ENCODE results near the gene ERAL1.

The ERAL1 gene

DNA sequence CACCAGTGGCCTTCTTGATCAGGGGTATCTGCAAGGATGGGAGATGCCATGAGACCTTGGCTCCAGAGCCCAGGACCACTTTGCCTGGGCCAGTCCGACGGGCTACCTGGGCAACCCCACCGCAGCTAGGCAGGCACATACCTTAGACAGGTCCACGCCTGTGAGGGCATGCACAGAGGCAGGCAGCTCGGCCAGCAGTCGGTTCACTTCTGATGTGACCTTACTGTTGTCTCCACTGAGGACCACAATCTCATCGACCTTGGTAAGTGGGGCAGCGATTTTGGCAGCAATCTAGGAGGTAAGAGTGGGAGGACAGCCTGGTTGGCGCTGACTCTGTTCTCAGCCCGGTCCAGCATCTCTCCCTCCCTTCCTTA lies 25.7 kb downstream of the ERAL1 start:
- Histone ChIP-seq H3K4me1 (ENCODE audit: control insufficient read depth, insufficient read depth, low read length) (no peaks in the 10 kb centered on the region), H3K4me3 (ENCODE audit: low read length) (no peak overlapping the region), H3K9me3 (ENCODE audit: control insufficient read depth, low read length) (no peaks in the 10 kb centered on the region), H3K36me3 (ENCODE audit: control insufficient read depth, insufficient read depth, low read length, severe bottlenecking) (peaks cover 69% of the 10 kb centered on the region), H3K9ac (ENCODE audit: low read length) (no peak overlapping the region), H3K27me3 (replicated peaks; ENCODE audit: control insufficient read depth, insufficient read depth, low read length) (no peaks in the 10 kb centered on the region)
- no peak for DNase-seq (ENCODE audit: low read depth)

DNA sequence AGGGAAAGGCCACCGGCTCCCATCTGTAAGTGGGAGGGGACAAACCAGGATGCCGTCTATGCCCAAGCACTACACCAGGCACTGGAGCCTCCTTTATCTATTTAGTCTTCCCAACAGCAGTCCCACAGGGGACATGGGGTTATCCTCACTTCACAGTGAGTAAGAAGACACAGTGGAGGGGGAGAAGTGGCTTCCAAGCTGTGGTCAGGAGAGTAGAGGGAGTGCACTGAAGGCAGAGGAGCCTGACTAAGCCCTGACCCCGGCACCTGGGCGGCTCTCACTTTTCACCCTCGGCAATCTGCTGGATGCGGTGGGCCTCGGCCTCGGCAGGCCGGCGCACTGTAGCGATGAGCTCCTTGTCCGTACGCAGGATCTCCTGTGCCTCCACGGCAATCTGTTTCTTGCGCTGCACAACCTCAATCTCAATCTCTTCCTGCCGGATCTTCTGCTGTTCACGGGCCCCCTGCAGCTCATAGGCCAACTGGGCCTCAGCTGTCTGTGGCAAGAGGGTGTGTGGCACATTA lies 26.8 kb downstream of the ERAL1 start:
- Histone ChIP-seq H3K9ac (ENCODE audit: low read length) (no peak overlapping the region), H3K36me3 (ENCODE audit: control insufficient read depth, insufficient read depth, low read length, severe bottlenecking) (peaks cover 71% of the 10 kb centered on the region), H3K4me3 (ENCODE audit: low read length) (no peak overlapping the region), H3K4me1 (ENCODE audit: control insufficient read depth, insufficient read depth, low read length) (no peaks in the 10 kb centered on the region), H3K27me3 (replicated peaks; ENCODE audit: control insufficient read depth, insufficient read depth, low read length) (no peaks in the 10 kb centered on the region), H3K9me3 (ENCODE audit: control insufficient read depth, low read length) (no peaks in the 10 kb centered on the region)
- DNase-seq (ENCODE audit: low read depth), result no peak

GRCh38 chr17:28882154-28882895 lies 27.5 kb downstream of the ERAL1 start:
- no peaks in the 10 kb centered on the region for H3K4me1 ChIP-seq (ENCODE audit: control insufficient read depth, insufficient read depth, low read length)
- H3K27me3 ChIP-seq (replicated peaks; ENCODE audit: control insufficient read depth, insufficient read depth, low read length), result no peaks in the 10 kb centered on the region
- H3K9me3 ChIP-seq (ENCODE audit: control insufficient read depth, low read length), result no peaks in the 10 kb centered on the region
- DNase-seq (ENCODE audit: low read depth), result no peak
- no peak overlapping the region for H3K9ac ChIP-seq (ENCODE audit: low read length)
- no peak overlapping the region for H3K4me3 ChIP-seq (ENCODE audit: low read length)
- H3K36me3 ChIP-seq (ENCODE audit: control insufficient read depth, insufficient read depth, low read length, severe bottlenecking), result peaks cover 71% of the 10 kb centered on the region

- Histone ChIP-seq H3K27me3 (replicated peaks; ENCODE audit: control insufficient read depth, insufficient read depth, low read length) (no peaks in the 10 kb centered on the region), H3K9ac (ENCODE audit: low read length) (no peak overlapping the region), H3K9me3 (ENCODE audit: control insufficient read depth, low read length) (no peaks in the 10 kb centered on the region), H3K36me3 (ENCODE audit: control insufficient read depth, insufficient read depth, low read length, severe bottlenecking) (peaks cover 60% of the 10 kb centered on the region), H3K4me3 (ENCODE audit: low read length) (no peak overlapping the region), H3K4me1 (ENCODE audit: control insufficient read depth, insufficient read depth, low read length) (no peaks in the 10 kb centered on the region)
- no peak for DNase-seq (ENCODE audit: low read depth)
Measured at GRCh38 chr17:28883967-28884702, 29.3 kb downstream of the ERAL1 start.

GRCh38 chr17:28885363-28885762 lies 30.5 kb downstream of the ERAL1 start:
- peaks cover 3% of the 10 kb centered on the region for H3K4me1 ChIP-seq (ENCODE audit: control insufficient read depth, insufficient read depth, low read length)
- no peaks in the 10 kb centered on the region for H3K27me3 ChIP-seq (replicated peaks; ENCODE audit: control insufficient read depth, insufficient read depth, low read length)
- H3K9me3 ChIP-seq (ENCODE audit: control insufficient read depth, low read length), result no peaks in the 10 kb centered on the region
- no peak for DNase-seq (ENCODE audit: low read depth)
- H3K36me3 ChIP-seq (ENCODE audit: control insufficient read depth, insufficient read depth, low read length, severe bottlenecking), result peaks cover 48% of the 10 kb centered on the region
- H3K9ac ChIP-seq (ENCODE audit: low read length), result no peak overlapping the region
- no peak overlapping the region for H3K4me3 ChIP-seq (ENCODE audit: low read length)

- no peaks in the 10 kb centered on the region for H3K27me3 ChIP-seq (replicated peaks; ENCODE audit: control insufficient read depth, insufficient read depth, low read length)
- no peak overlapping the region for H3K9ac ChIP-seq (ENCODE audit: low read length)
- H3K9me3 ChIP-seq (ENCODE audit: control insufficient read depth, low read length), result no peaks in the 10 kb centered on the region
- DNase-seq (ENCODE audit: low read depth), result no peak
- no peak overlapping the region for H3K4me3 ChIP-seq (ENCODE audit: low read length)
- peaks cover 42% of the 10 kb centered on the region for H3K36me3 ChIP-seq (ENCODE audit: control insufficient read depth, insufficient read depth, low read length, severe bottlenecking)
- H3K4me1 ChIP-seq (ENCODE audit: control insufficient read depth, insufficient read depth, low read length), result peaks cover 3% of the 10 kb centered on the region
Measured at GRCh38 chr17:28885951-28886350, 31.1 kb downstream of the ERAL1 start.

GRCh38 chr17:28887871-28888471 lies 33.2 kb downstream of the ERAL1 start:
- Histone ChIP-seq H3K4me3 (ENCODE audit: low read length) (no peak overlapping the region), H3K4me1 (ENCODE audit: control insufficient read depth, insufficient read depth, low read length) (peaks cover 5% of the 10 kb centered on the region), H3K9me3 (ENCODE audit: control insufficient read depth, low read length) (no peaks in the 10 kb centered on the region), H3K27me3 (replicated peaks; ENCODE audit: control insufficient read depth, insufficient read depth, low read length) (no peaks in the 10 kb centered on the region), H3K36me3 (ENCODE audit: control insufficient read depth, insufficient read depth, low read length, severe bottlenecking) (peaks cover 22% of the 10 kb centered on the region), H3K9ac (ENCODE audit: low read length) (no peak overlapping the region)
- DNase-seq (ENCODE audit: low read depth), result no peak

- Histone ChIP-seq H3K4me3 (ENCODE audit: low read length) (no peak overlapping the region), H3K9me3 (ENCODE audit: control insufficient read depth, low read length) (no peaks in the 10 kb centered on the region), H3K9ac (ENCODE audit: low read length) (no peak overlapping the region), H3K36me3 (ENCODE audit: control insufficient read depth, insufficient read depth, low read length, severe bottlenecking) (peaks cover 16% of the 10 kb centered on the region), H3K4me1 (ENCODE audit: control insufficient read depth, insufficient read depth, low read length) (peaks cover 8% of the 10 kb centered on the region), H3K27me3 (replicated peaks; ENCODE audit: control insufficient read depth, insufficient read depth, low read length) (no peaks in the 10 kb centered on the region)
- no peak for DNase-seq (ENCODE audit: low read depth)
Measured at GRCh38 chr17:28888832-28889231, 34.0 kb downstream of the ERAL1 start.

DNA sequence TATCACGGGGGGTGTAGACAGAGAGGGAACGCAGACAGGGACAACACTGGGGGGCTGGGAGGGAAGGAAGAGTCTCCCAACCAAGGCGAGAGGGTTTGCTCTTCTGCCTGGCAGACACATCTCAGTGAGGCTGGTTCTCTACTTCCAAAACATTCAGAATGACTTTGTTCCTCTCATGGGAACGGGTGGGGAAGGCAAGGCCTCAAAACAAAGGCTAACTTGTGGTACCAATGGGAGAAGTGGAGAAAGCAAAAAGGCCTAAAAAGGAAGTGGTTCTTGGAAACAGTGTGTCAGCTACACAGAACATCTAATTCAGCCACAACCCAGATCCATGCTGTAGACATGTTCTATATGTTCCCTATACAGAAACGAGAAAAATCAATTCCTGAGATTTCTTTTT lies 35.2 kb downstream of the ERAL1 start:
- peaks cover 7% of the 10 kb centered on the region for H3K36me3 ChIP-seq (ENCODE audit: control insufficient read depth, insufficient read depth, low read length, severe bottlenecking)
- H3K27me3 ChIP-seq (replicated peaks; ENCODE audit: control insufficient read depth, insufficient read depth, low read length), result no peaks in the 10 kb centered on the region
- no peaks in the 10 kb centered on the region for H3K9me3 ChIP-seq (ENCODE audit: control insufficient read depth, low read length)
- no peak overlapping the region for H3K9ac ChIP-seq (ENCODE audit: low read length)
- DNase-seq (ENCODE audit: low read depth), result no peak
- H3K4me1 ChIP-seq (ENCODE audit: control insufficient read depth, insufficient read depth, low read length), result peaks cover 8% of the 10 kb centered on the region
- H3K4me3 ChIP-seq (ENCODE audit: low read length), result no peak overlapping the region

DNA sequence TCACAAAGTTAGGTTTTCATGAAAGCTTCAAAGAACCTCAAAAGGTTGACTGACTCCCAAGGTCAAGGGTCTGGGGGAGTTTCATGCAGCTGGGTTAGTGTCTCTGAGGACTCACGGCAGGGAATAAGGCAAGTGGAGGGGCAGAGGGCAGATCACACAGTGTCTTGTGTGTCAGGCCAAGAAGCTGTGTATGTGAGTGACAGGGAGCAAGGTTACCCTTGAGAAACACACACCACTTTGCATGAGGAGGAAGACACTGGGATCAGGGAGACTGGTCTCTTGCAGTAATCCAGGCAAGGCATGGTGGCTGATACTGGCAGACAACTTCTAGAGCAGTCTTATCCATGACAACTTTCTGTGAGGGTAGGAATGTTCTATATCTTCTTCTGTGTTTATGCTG lies 36.4 kb downstream of the ERAL1 start:
- H3K27me3 ChIP-seq (replicated peaks; ENCODE audit: control insufficient read depth, insufficient read depth, low read length), result no peaks in the 10 kb centered on the region
- H3K9ac ChIP-seq (ENCODE audit: low read length), result no peak overlapping the region
- no peak for DNase-seq (ENCODE audit: low read depth)

DNA sequence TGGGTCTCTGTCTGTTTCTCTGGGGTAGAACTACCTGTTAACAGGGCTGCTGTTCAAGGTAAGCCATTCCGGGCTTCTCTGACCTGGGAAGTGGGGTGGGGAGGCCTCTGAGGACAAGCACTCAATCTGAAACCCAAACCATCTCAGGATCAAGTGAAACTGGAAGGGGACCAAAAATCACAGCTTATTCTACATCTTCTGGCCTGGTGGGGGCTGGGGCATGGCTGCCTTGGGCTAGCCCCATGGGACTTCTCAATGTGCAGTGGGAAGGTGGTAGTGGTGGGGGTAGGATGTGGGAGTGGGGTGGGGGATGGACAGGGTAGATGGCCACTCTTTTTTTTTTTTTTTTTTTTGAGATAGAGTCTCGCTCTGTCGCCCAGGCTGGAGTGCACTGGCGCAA lies 37.2 kb downstream of the ERAL1 start:
- Histone ChIP-seq H3K4me3 (ENCODE audit: low read length) (no peak overlapping the region), H3K9ac (ENCODE audit: low read length) (no peak overlapping the region), H3K4me1 (ENCODE audit: control insufficient read depth, insufficient read depth, low read length) (peaks cover 18% of the 10 kb centered on the region), H3K27me3 (replicated peaks; ENCODE audit: control insufficient read depth, insufficient read depth, low read length) (no peaks in the 10 kb centered on the region), H3K9me3 (ENCODE audit: control insufficient read depth, low read length) (no peaks in the 10 kb centered on the region), H3K36me3 (ENCODE audit: control insufficient read depth, insufficient read depth, low read length, severe bottlenecking) (no peaks in the 10 kb centered on the region)
- DNase-seq (ENCODE audit: low read depth), result no peak

More for the DNA sequence above, 36.4 kb downstream of the ERAL1 start:
- peaks cover 12% of the 10 kb centered on the region for H3K4me1 ChIP-seq (ENCODE audit: control insufficient read depth, insufficient read depth, low read length)
- H3K9me3 ChIP-seq (ENCODE audit: control insufficient read depth, low read length), result no peaks in the 10 kb centered on the region
- no peak overlapping the region for H3K4me3 ChIP-seq (ENCODE audit: low read length)
- no peaks in the 10 kb centered on the region for H3K36me3 ChIP-seq (ENCODE audit: control insufficient read depth, insufficient read depth, low read length, severe bottlenecking)
